ENCODE results near the gene EEIG1. TPM values are rescaled to one million over a fixed set of nuclear protein-coding genes. Genes with fewer than 3 reads are reported as not detected.

EEIG1 gene
- total and polyA plus RNA-seq, 7 donors = 3.6 to 11.4 (median 6.1) TPM

GRCh38 chr9:127959841-127960409, 20.9 kb downstream of the EEIG1 start:
- no peak for TF ChIP-seq CTCF (IDR thresholded peaks at IDR 0.05)
- H3K9me3 ChIP-seq = no peaks in the 10 kb centered on the region
- intact Hi-C loops (cut with DNase I) = no loop called here

GRCh38 chr9:127959398-127959797, 21.4 kb downstream of the EEIG1 start:
- Histone ChIP-seq H3K27me3 (ENCODE audit: insufficient read depth in 3 of 3, low read length in 2 of 3) (no peaks in the 10 kb centered on the region), H3K27ac (no peak overlapping the region), H3K4me1 (peaks cover 54% of the 10 kb centered on the region)

More at GRCh38 chr9:127959841-127960409, 20.9 kb downstream of the EEIG1 start:
- Histone ChIP-seq H3K4me3 (no peak overlapping the region), H3K36me3 (ENCODE audit: insufficient read depth in 1 of 2, low read depth in 1 of 2) (no peaks in the 10 kb centered on the region), H3K27ac (peak overlapping the region; percentile 55), H3K27me3 (ENCODE audit: insufficient read depth in 3 of 3, low read length in 2 of 3) (no peaks in the 10 kb centered on the region), H3K4me1 (peaks cover 52% of the 10 kb centered on the region)
- DNase-seq (no peak), ATAC-seq (no peak)
- WGBS, 3 donors = 91 to 98% (median 92%) methylated on average over 2 of the region's 2 CpGs

GRCh38 chr9:127958728-127959127, 22.1 kb downstream of the EEIG1 start:
- H3K9me3 ChIP-seq = no peaks in the 10 kb centered on the region
- no peaks in the 10 kb centered on the region for H3K27me3 ChIP-seq (ENCODE audit: insufficient read depth in 3 of 3, low read length in 2 of 3)
- no peak for TF ChIP-seq CTCF (IDR thresholded peaks at IDR 0.05)
- no peaks in the 10 kb centered on the region for H3K36me3 ChIP-seq (ENCODE audit: insufficient read depth in 1 of 2, low read depth in 1 of 2)
- no peak for DNase-seq
- H3K4me3 ChIP-seq = no peak overlapping the region
- peaks cover 50% of the 10 kb centered on the region for H3K4me1 ChIP-seq
- no peak for ATAC-seq
- WGBS, 3 donors = 96% methylated on average over 1 of the region's 1 CpG
- no peak overlapping the region for H3K27ac ChIP-seq
- intact Hi-C loops (cut with DNase I) = no loop called here

More at GRCh38 chr9:127959398-127959797, 21.4 kb downstream of the EEIG1 start:
- intact Hi-C loops (cut with DNase I) = no loop called here
- Histone ChIP-seq H3K4me3 (no peak overlapping the region), H3K9me3 (no peaks in the 10 kb centered on the region), H3K36me3 (ENCODE audit: insufficient read depth in 1 of 2, low read depth in 1 of 2) (no peaks in the 10 kb centered on the region)
- TF ChIP-seq CTCF (IDR thresholded peaks at IDR 0.05) = no peak
- 94 to 98% (median 97%) methylated on average over 4 of the region's 4 CpGs for WGBS, 3 donors
- ATAC-seq (no peak), DNase-seq (no peak)

- H3K9me3 ChIP-seq = no peaks in the 10 kb centered on the region
- WGBS, 3 donors = 26 to 39% (median 29%) methylated on average over 12 of the region's 12 CpGs
- H3K4me1 ChIP-seq = peaks cover 29% of the 10 kb centered on the region
- TF ChIP-seq CTCF (IDR thresholded peaks at IDR 0.05) = peak; percentile 54
- H3K27me3 ChIP-seq (ENCODE audit: insufficient read depth in 3 of 3, low read length in 2 of 3) = no peaks in the 10 kb centered on the region
- peak overlapping the region; percentile 20 for H3K4me3 ChIP-seq
- ATAC-seq = peak; percentile 96 to 99 (median 98)
- H3K27ac ChIP-seq = peak overlapping the region; percentile 87
- DNase-seq = peak; percentile 80 to 94
- intact Hi-C loops (cut with DNase I) = no loop called here
- no peaks in the 10 kb centered on the region for H3K36me3 ChIP-seq (ENCODE audit: insufficient read depth in 1 of 2, low read depth in 1 of 2)
These were observed 25.3 kb downstream of the EEIG1 start for GRCh38 chr9:127955294-127956015.
